Breast epithelium (tissue), 4 donors: ENCODE data around the gene CYTH2. TPM values are rescaled to one million over a fixed set of nuclear protein-coding genes. Genes with fewer than 3 reads are reported as not detected.

Experiments used
- DNase-seq, 2 donors: peaks; one replicate each; pipeline ENCODE4 v3.0.0-alpha.2; 2019; ENCODE audit warnings: low spot score in 2 of 2
- H3K27ac ChIP-seq, 2 donors: fragments of 200-600 bp; sonication (generic) in 1 of 2; one replicate each; pipeline ENCODE4 v1.5.1; 2016 to 2019; ENCODE audit warnings: mild to moderate bottlenecking in 1 of 2
- H3K27me3 ChIP-seq, 2 donors: fragments of 200-600 bp; sonication (generic) in 1 of 2; one replicate each; pipeline versions ENCODE4 v1.5.1 to v1.6.0; 2017 to 2019; ENCODE audit warnings: control low read depth in 1 of 2, mild to moderate bottlenecking in 1 of 2
- H3K36me3 ChIP-seq: fragments of 200-600 bp; one replicate; pipeline ENCODE4 v1.5.1; 2019
- H3K4me1 ChIP-seq, 2 donors: fragments of 200-600 bp; sonication (generic); one replicate each; pipeline ENCODE4 v1.5.1; 2016 to 2019; ENCODE audit warnings: control low read depth in 1 of 2
- H3K4me3 ChIP-seq, 3 donors: fragments of 200-600 bp; sonication (generic); 1 replicate in 2 of 3; 2 replicates in 1 of 3; pipeline ENCODE4 v1.5.1; 2016 to 2019; ENCODE audit warnings: mild to moderate bottlenecking in 3 of 3, moderate library complexity in 2 of 3
- H3K9me3 ChIP-seq, 2 donors: fragments of 200-600 bp; sonication (generic) in 1 of 2; one replicate each; pipeline ENCODE4 v1.5.1; 2016 to 2019; ENCODE audit warnings: control low read depth in 1 of 2
- POLR2A ChIP-seq: fragments of 450-650 bp; IDR thresholded peaks from one replicate; pipeline ENCODE4 v1.6.1; 2016; ENCODE audit warnings: antibody characterized with exemption, mild to moderate bottlenecking, moderate library complexity
- POLR2AphosphoS5 ChIP-seq, 3 donors: sonication (generic); formaldehyde crosslinking; IDR thresholded peaks; one replicate each; pipeline ENCODE4 v1.6.1; 2017; ENCODE audit warnings: antibody characterized with exemption in 3 of 3
- intact Hi-C: fragments of 100-400 bp; cut with DNase I; formaldehyde crosslinking; loops from one replicate; pipeline ENCODE4 v1.15.1; 2023; ENCODE audit warnings: low total_unique reads
- total RNA-seq, 3 donors: library from RNA; depleted of rRNA; stranded (reverse); fragments of >200 nt; gene quantifications; one replicate each; pipeline ENCODE4 v1.1.0, GENCODE V29; 2016
- TF ChIP-seq, protein P1 (sequence below), 3 donors: fragments of 450-650 bp; IDR thresholded peaks; one replicate each; pipeline ENCODE4 v1.5.1; 2016 to 2017; ENCODE audit warnings: antibody characterized with exemption in 3 of 3, mild to moderate bottlenecking in 3 of 3, moderate library complexity in 3 of 3

The CYTH2 gene
- total RNA-seq, 3 donors from 2014 or later = 42.2 to 74.7 (median 70.4) TPM

- DNase-seq = peak; percentile 95 to 98
Measured at GRCh38 chr19:48501494-48502349, 32.6 kb downstream of the CYTH2 start.

GRCh38 chr19:48502350-48503018 is 33.3 kb downstream of the CYTH2 start:
- Histone ChIP-seq H3K36me3 (no peaks in the 10 kb centered on the region), H3K27ac (peak overlapping the region; percentile 48 to 80), H3K4me1 (no peaks in the 10 kb centered on the region), H3K27me3 (peaks cover 8 to 21% of the 10 kb centered on the region in 2 donors), H3K4me3 (peak overlapping the region in 2 of 3 donors; percentile 45 to 48), H3K9me3 (no peaks in the 10 kb centered on the region)
- TF ChIP-seq, protein P1, sequence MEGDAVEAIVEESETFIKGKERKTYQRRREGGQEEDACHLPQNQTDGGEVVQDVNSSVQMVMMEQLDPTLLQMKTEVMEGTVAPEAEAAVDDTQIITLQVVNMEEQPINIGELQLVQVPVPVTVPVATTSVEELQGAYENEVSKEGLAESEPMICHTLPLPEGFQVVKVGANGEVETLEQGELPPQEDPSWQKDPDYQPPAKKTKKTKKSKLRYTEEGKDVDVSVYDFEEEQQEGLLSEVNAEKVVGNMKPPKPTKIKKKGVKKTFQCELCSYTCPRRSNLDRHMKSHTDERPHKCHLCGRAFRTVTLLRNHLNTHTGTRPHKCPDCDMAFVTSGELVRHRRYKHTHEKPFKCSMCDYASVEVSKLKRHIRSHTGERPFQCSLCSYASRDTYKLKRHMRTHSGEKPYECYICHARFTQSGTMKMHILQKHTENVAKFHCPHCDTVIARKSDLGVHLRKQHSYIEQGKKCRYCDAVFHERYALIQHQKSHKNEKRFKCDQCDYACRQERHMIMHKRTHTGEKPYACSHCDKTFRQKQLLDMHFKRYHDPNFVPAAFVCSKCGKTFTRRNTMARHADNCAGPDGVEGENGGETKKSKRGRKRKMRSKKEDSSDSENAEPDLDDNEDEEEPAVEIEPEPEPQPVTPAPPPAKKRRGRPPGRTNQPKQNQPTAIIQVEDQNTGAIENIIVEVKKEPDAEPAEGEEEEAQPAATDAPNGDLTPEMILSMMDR (IDR thresholded peaks at IDR 0.05) = no peak
- no peak for TF ChIP-seq POLR2A
- TF ChIP-seq POLR2AphosphoS5 (IDR thresholded peaks at IDR 0.05) = peak in 1 of 3 donors; percentile 30
- no peak for DNase-seq
- intact Hi-C loops = loop anchor here (10.0 kb wide), 1 partner anchor 72 kb away; no protein-coding TSS in a partner anchor

More at GRCh38 chr19:48501494-48502349, 32.6 kb downstream of the CYTH2 start:
- peak overlapping the region in 2 of 3 donors; percentile 45 to 54 for H3K4me3 ChIP-seq
- H3K36me3 ChIP-seq = no peaks in the 10 kb centered on the region
- H3K27me3 ChIP-seq = peaks cover 8 to 21% of the 10 kb centered on the region in 2 donors
- H3K27ac ChIP-seq = peak overlapping the region; percentile 48 to 80
- no peaks in the 10 kb centered on the region for H3K9me3 ChIP-seq
- TF ChIP-seq, protein P1 (IDR thresholded peaks at IDR 0.05) = no peak
- TF ChIP-seq POLR2A (no peak), POLR2AphosphoS5 (IDR thresholded peaks at IDR 0.05) (no peak)
- intact Hi-C loops = loop anchor here (10.0 kb wide), 1 partner anchor 73 kb away; no protein-coding TSS in a partner anchor
- H3K4me1 ChIP-seq = no peaks in the 10 kb centered on the region

DNA sequence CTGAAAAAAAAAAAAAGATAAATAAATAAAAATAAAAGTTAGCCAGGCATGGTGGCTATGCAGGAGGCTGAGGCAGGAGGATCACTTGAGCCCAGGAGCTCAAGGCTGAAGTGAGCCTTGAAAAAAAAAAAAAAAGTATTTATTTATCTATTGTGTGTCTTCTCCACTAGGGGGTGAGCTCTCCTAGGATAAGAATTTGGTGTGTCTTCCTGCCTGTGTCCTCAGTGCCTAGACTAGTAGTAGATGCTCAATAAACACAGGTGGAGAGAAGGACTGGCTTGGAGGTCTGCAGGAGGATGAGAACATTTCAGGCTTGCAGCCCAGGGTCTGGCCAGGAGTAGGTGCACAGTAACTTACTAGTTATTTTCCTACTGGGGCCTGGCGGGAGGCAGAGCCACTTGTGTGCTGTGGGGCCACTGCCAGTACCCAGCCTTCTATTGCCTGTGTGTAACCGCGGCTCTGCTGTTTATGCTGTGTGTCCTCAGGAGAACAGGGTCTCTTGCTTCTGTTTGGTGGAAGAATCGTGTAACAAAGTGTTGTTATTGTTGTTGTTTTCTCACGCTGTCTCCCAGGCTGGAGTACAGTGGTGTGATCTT is 37.1 kb downstream of the CYTH2 start:
- no peak for DNase-seq
- no peaks in the 10 kb centered on the region for H3K4me1 ChIP-seq
- intact Hi-C loops = loop anchor here (10.0 kb wide), 1 partner anchor 69 kb away; no protein-coding TSS in a partner anchor
- no peaks in the 10 kb centered on the region for H3K9me3 ChIP-seq
- H3K4me3 ChIP-seq = no peak overlapping the region
- TF ChIP-seq POLR2AphosphoS5 (IDR thresholded peaks at IDR 0.05) (no peak), POLR2A (no peak)
- TF ChIP-seq, protein P1 (IDR thresholded peaks at IDR 0.05) = peak; percentile 50 to 59 (median 51)
- H3K27me3 ChIP-seq = peaks cover 3 to 7% of the 10 kb centered on the region in 2 donors
- no peak overlapping the region for H3K27ac ChIP-seq
- no peaks in the 10 kb centered on the region for H3K36me3 ChIP-seq

GRCh38 chr19:48507911-48508439 is 38.8 kb downstream of the CYTH2 start:
- no peak for DNase-seq
- Histone ChIP-seq H3K27ac (no peak overlapping the region), H3K4me3 (no peak overlapping the region), H3K27me3 (peaks cover 9 to 17% of the 10 kb centered on the region in 2 donors), H3K36me3 (no peaks in the 10 kb centered on the region), H3K9me3 (no peaks in the 10 kb centered on the region), H3K4me1 (no peaks in the 10 kb centered on the region)
- intact Hi-C loops = loop anchor here (10.0 kb wide), 1 partner anchor 67 kb away; no protein-coding TSS in a partner anchor
- TF ChIP-seq, protein P1 (IDR thresholded peaks at IDR 0.05) = no peak
- TF ChIP-seq POLR2AphosphoS5 (IDR thresholded peaks at IDR 0.05) (no peak), POLR2A (no peak)
